Ishikawa (cell line): ENCODE results near the gene GPR153.
A peak's percentile ranks its signal among the peaks of the same experiment; 100 is the strongest.

ENCODE experiments used
- CEBPB ChIP-seq: IDR thresholded peaks from 2 replicates; pipeline ENCODE4 v1.6.1; 2012
- CREB1 ChIP-seq: IDR thresholded peaks from 2 replicates; pipeline ENCODE4 v1.6.1; 2012; ENCODE audit warnings: low read depth
- EGR1 ChIP-seq: IDR thresholded peaks from 2 replicates; pipeline ENCODE4 v1.6.1; 2012
- EP300 ChIP-seq: IDR thresholded peaks from 2 replicates; pipeline ENCODE4 v1.6.1; 2012; ENCODE audit warnings: borderline replicate concordance
- FOXM1 ChIP-seq: IDR thresholded peaks from 2 replicates; pipeline ENCODE4 v1.6.1; 2012; ENCODE audit warnings: low read depth, borderline replicate concordance
- MAX ChIP-seq: IDR thresholded peaks from 2 replicates; pipeline ENCODE4 v1.6.1; 2012
- RAD21 ChIP-seq: IDR thresholded peaks from 2 replicates; pipeline ENCODE4 v1.6.1; 2012; ENCODE audit warnings: low read depth
- REST ChIP-seq: IDR thresholded peaks from 2 replicates; pipeline ENCODE4 v1.6.1; 2012; ENCODE audit warnings: low read depth, mild to moderate bottlenecking
- TAF1 ChIP-seq: IDR thresholded peaks from 2 replicates; pipeline ENCODE4 v1.6.1; 2012; ENCODE audit warnings: low read depth, mild to moderate bottlenecking
- TEAD4 ChIP-seq: IDR thresholded peaks from 2 replicates; pipeline ENCODE4 v1.6.1; 2012
- YY1 ChIP-seq: IDR thresholded peaks from 2 replicates; pipeline ENCODE4 v1.6.1; 2012; ENCODE audit warnings: low read depth

- TF ChIP-seq EP300, result no peak
- TF ChIP-seq CEBPB, result no peak
- TF ChIP-seq YY1, result no peak
- no peak for TF ChIP-seq TEAD4
- no peak for TF ChIP-seq CREB1
- no peak for TF ChIP-seq RAD21
- no peak for TF ChIP-seq EGR1
- TF ChIP-seq MAX, result no peak
- TF ChIP-seq FOXM1, result no peak
- no peak for TF ChIP-seq REST
- TF ChIP-seq TAF1, result peak; percentile 7; the same call in 1 of the 2 replicates
Measured at GRCh38 chr1:6260433-6260934, 414 bp downstream of the GPR153 start.
